ENCODE results near the gene VPS35L. TPM values are rescaled to one million over a fixed set of nuclear protein-coding genes. Genes with fewer than 3 reads are reported as not detected.
A peak's percentile ranks its signal among the peaks of the same experiment; 100 is the strongest.

The VPS35L gene
- total RNA-seq, 2 experiments from 2014 or later: 25.8 to 28.3 TPM

GRCh38 chr16:19636436-19637267 lies 81.1 kb downstream of the VPS35L start:
- ChIA-PET CTCF (no interaction called here), POLR2A (no interaction called here)
- intact Hi-C loops (cut with DNase I, micrococcal nuclease): no loop called here
- no peaks in the 10 kb centered on the region for H3K9me3 ChIP-seq (ENCODE audit: control insufficient read depth in 1 of 2, insufficient read depth in 1 of 2, low read length in 2 of 2)
- H3K27me3 Mint-ChIP-seq: no peaks in the 10 kb centered on the region
- peaks cover 14% of the 10 kb centered on the region for H3K4me1 ChIP-seq (ENCODE audit: insufficient read depth, low read length)
- H3K36me3 ChIP-seq (ENCODE audit: insufficient read depth, low read length): peaks cover 38% of the 10 kb centered on the region
- H3K4me3 ChIP-seq (ENCODE audit: low read length): no peak overlapping the region
- no peaks in the 10 kb centered on the region for H3K9me3 Mint-ChIP-seq
- TF ChIP-seq CTCF (IDR thresholded peaks at IDR 0.05): no peak
- peak overlapping the region; percentile 30 for H3K27ac Mint-ChIP-seq
- H3K36me3 Mint-ChIP-seq (ENCODE audit: low read depth): peaks cover 62% of the 10 kb centered on the region
- no peak for DNase-seq
- no peak overlapping the region for H3K27ac ChIP-seq (ENCODE audit: low read depth in 1 of 2, low read length in 2 of 2)
- H3K4me1 Mint-ChIP-seq (ENCODE audit: low read depth): peaks cover 22% of the 10 kb centered on the region
- no peaks in the 10 kb centered on the region for H3K27me3 ChIP-seq (ENCODE audit: control insufficient read depth in 1 of 2, insufficient read depth in 2 of 2, low read length in 2 of 2)
- no peak overlapping the region for H3K4me3 Mint-ChIP-seq
- no peak for ATAC-seq (ENCODE audit: poor library complexity)

- no peak for TF ChIP-seq CTCF (IDR thresholded peaks at IDR 0.05)
- H3K4me1 ChIP-seq (ENCODE audit: insufficient read depth, low read length): peaks cover 14% of the 10 kb centered on the region
- H3K27ac Mint-ChIP-seq: peak overlapping the region; percentile 69
- no peak overlapping the region for H3K27ac ChIP-seq (ENCODE audit: low read depth in 1 of 2, low read length in 2 of 2)
- DNase-seq (peak in 6 of 14 experiments; percentile 2 to 74 (median 44)), ATAC-seq (ENCODE audit: poor library complexity) (peak; percentile 84)
- H3K4me1 Mint-ChIP-seq (ENCODE audit: low read depth): peaks cover 22% of the 10 kb centered on the region
- no peaks in the 10 kb centered on the region for H3K27me3 Mint-ChIP-seq
- H3K36me3 ChIP-seq (ENCODE audit: insufficient read depth, low read length): peaks cover 31% of the 10 kb centered on the region
- H3K4me3 Mint-ChIP-seq: peak overlapping the region; percentile 5
- H3K9me3 Mint-ChIP-seq: no peaks in the 10 kb centered on the region
- intact Hi-C loops (cut with DNase I, micrococcal nuclease): loop anchor here in 1 of 2 experiments (10.0 kb wide), 1 partner anchor 55 kb away; no protein-coding TSS in a partner anchor
- POLR2A ChIA-PET: interaction anchor here (1.2 kb wide), 1 partner anchor 59 kb away, joined by 3 read pairs; no protein-coding TSS in a partner anchor
- H3K36me3 Mint-ChIP-seq (ENCODE audit: low read depth): peaks cover 47% of the 10 kb centered on the region
- no peak overlapping the region for H3K4me3 ChIP-seq (ENCODE audit: low read length)
- CTCF ChIA-PET: interaction anchor here (0.5 to 1.6 kb wide), 3 partner anchors 17 to 267 kb away, joined by 3 to 4 read pairs (median 4); no protein-coding TSS in a partner anchor
- H3K27me3 ChIP-seq (ENCODE audit: control insufficient read depth in 1 of 2, insufficient read depth in 2 of 2, low read length in 2 of 2): no peaks in the 10 kb centered on the region
- H3K9me3 ChIP-seq (ENCODE audit: control insufficient read depth in 1 of 2, insufficient read depth in 1 of 2, low read length in 2 of 2): no peaks in the 10 kb centered on the region
These were observed 84.5 kb downstream of the VPS35L start for GRCh38 chr16:19639986-19640421.

GRCh38 chr16:19642501-19642900 lies 87.0 kb downstream of the VPS35L start:
- H3K27ac ChIP-seq (ENCODE audit: low read depth in 1 of 2, low read length in 2 of 2): no peak overlapping the region
- Mint-ChIP-seq H3K36me3 (ENCODE audit: low read depth) (peaks cover 48% of the 10 kb centered on the region), H3K4me3 (no peak overlapping the region), H3K4me1 (ENCODE audit: low read depth) (peaks cover 22% of the 10 kb centered on the region), H3K9me3 (no peaks in the 10 kb centered on the region), H3K27ac (no peak overlapping the region), H3K27me3 (no peaks in the 10 kb centered on the region)
- ChIA-PET POLR2A (no interaction called here), CTCF (no interaction called here)
- ATAC-seq (ENCODE audit: poor library complexity): no peak
- no peak for TF ChIP-seq CTCF (IDR thresholded peaks at IDR 0.05)
- H3K4me1 ChIP-seq (ENCODE audit: insufficient read depth, low read length): peaks cover 14% of the 10 kb centered on the region
- H3K36me3 ChIP-seq (ENCODE audit: insufficient read depth, low read length): peaks cover 27% of the 10 kb centered on the region
- no peaks in the 10 kb centered on the region for H3K9me3 ChIP-seq (ENCODE audit: control insufficient read depth in 1 of 2, insufficient read depth in 1 of 2, low read length in 2 of 2)
- H3K27me3 ChIP-seq (ENCODE audit: control insufficient read depth in 1 of 2, insufficient read depth in 2 of 2, low read length in 2 of 2): no peaks in the 10 kb centered on the region
- intact Hi-C loops (cut with DNase I, micrococcal nuclease): loop anchor here in 1 of 2 experiments (10.0 kb wide), 1 partner anchor 58 kb away; no protein-coding TSS in a partner anchor
- H3K4me3 ChIP-seq (ENCODE audit: low read length): no peak overlapping the region
- DNase-seq: no peak

Data from CD4-positive, alpha-beta T cell (primary cell).